RWPE1 (cell line): ENCODE results near the gene TOP1.

Source experiments
- CTCF ChIA-PET: fragments of 350-600 bp; sonication (Branson Sonifier 250); formaldehyde crosslinking; extraction: SDS; loops from one replicate; lab custom pipeline; 2021; lab: Yijun Ruan, JAX
- POLR2A ChIA-PET: fragments of 400-600 bp; formaldehyde crosslinking; extraction: SDS; loops from one replicate; lab custom pipeline; 2020; ENCODE audit warnings: antibody characterized with exemption; ENCODE audit not compliant: low non-redundant PET; lab: Yijun Ruan, JAX
- DNase-seq: peaks from one replicate; pipeline ENCODE4 v3.0.0; 2012; ENCODE audit warnings: low spot score
- H3K27ac ChIP-seq: fragments of 450-650 bp; 2 replicates; pipeline ENCODE4 v1.5.1; 2017
- CTCF ChIP-seq: fragments of 450-650 bp; conservative IDR thresholded peaks from 2 replicates; pipeline ENCODE4 v1.5.1; 2017; ENCODE audit warnings: low read depth, mild to moderate bottlenecking

The TOP1 gene

DNA sequence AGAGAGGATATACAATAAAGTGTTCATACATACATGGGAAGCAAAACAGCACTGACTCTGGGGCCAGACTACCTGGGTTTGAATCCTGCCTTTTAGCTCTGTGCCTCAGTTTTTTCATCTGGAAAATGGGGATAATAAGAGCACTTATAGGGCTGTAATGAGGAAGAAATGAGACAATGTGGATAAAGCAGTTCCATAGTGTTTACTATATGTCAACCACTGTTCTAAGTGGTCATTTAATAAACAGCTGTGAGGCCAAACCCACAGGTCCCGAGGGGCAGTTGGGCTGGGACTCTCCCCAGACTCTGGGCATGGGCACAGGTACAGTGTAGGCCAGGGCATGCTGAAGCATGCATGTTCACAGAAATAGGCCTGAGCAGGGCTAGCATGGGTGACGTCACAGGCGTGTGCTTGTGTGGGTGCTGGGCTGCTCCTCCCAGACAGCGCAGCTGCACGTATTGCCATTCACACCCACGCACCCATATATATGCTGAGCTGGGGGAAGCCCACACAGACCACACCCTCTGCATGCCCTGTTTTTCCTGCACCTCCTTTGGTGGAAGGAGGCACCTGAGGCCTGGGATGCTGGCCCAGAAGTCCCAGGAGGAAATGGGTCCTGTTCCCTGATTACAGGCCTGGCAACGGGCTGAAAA is 105.2 kb downstream of the TOP1 start:
- ChIA-PET CTCF (interaction anchor here (0.8 to 3.7 kb wide), 8 partner anchors 9 to 283 kb away, joined by 3 to 21 read pairs (median 6); partner anchors contain the start of gene LPIN3), POLR2A (no interaction called here)
- H3K27ac ChIP-seq = peak overlapping the region; percentile 82
- TF ChIP-seq CTCF = no peak
- peak; percentile 97 for DNase-seq

GRCh38 chr20:41134362-41135186 is 106.0 kb downstream of the TOP1 start:
- no peak for TF ChIP-seq CTCF
- ChIA-PET POLR2A (no interaction called here), CTCF (interaction anchor here (0.6 to 3.7 kb wide), 17 partner anchors 8 to 282 kb away, joined by 3 to 21 read pairs (median 4); partner anchors contain the start of gene LPIN3)
- no peak for DNase-seq
- peak overlapping the region; percentile 82 for H3K27ac ChIP-seq

DNA sequence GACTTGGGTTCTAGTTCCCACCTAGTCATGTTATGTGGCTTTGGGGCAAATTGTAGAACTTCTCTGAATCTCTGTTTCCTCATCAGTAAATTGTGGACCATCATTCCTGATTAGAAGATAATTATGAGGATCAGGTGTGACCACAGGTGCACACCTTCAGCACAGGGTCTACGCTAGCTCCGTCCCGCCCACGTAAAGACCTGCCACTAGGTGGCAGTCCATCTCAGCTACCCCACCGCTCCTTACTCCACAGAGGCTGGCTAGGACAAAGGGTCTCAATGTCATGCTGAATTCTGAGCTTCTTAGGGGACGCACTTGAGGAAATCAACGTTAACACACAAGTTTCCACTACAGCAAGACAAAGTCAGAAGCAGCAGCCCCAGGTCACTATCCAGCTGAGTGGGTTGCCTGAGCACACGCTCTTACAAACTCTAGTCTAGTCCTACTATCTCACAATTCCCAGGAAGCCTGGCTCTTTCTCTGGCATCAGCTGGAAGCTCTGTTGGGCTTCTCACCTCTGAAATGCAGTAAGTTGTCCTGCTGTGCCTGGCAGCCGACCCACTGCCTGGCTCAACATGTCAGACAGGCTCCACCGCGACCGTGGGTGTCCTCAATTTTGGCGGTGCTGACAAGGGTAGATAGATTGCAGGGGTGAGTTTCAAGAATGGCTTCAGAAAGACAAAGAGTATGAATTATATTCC is 106.7 kb downstream of the TOP1 start:
- DNase-seq = peak; percentile 67
- H3K27ac ChIP-seq = peak overlapping the region; percentile 82
- POLR2A ChIA-PET = no interaction called here
- TF ChIP-seq CTCF = peak; percentile 78; the same call in 1 of the 2 replicates
- CTCF ChIA-PET = interaction anchor here (0.6 to 3.7 kb wide), 14 partner anchors 9 to 173 kb away, joined by 3 to 21 read pairs (median 4); no protein-coding TSS in a partner anchor

- peak; percentile 35 for DNase-seq
- peak overlapping the region; percentile 91 for H3K27ac ChIP-seq
- no peak for TF ChIP-seq CTCF
- ChIA-PET CTCF (interaction anchor here (0.5 to 3.7 kb wide), 10 partner anchors 10 to 204 kb away, joined by 3 to 21 read pairs (median 4); partner anchors contain the start of gene LPIN3), POLR2A (no interaction called here)
Measured at GRCh38 chr20:41135888-41136679, 107.5 kb downstream of the TOP1 start.

DNA sequence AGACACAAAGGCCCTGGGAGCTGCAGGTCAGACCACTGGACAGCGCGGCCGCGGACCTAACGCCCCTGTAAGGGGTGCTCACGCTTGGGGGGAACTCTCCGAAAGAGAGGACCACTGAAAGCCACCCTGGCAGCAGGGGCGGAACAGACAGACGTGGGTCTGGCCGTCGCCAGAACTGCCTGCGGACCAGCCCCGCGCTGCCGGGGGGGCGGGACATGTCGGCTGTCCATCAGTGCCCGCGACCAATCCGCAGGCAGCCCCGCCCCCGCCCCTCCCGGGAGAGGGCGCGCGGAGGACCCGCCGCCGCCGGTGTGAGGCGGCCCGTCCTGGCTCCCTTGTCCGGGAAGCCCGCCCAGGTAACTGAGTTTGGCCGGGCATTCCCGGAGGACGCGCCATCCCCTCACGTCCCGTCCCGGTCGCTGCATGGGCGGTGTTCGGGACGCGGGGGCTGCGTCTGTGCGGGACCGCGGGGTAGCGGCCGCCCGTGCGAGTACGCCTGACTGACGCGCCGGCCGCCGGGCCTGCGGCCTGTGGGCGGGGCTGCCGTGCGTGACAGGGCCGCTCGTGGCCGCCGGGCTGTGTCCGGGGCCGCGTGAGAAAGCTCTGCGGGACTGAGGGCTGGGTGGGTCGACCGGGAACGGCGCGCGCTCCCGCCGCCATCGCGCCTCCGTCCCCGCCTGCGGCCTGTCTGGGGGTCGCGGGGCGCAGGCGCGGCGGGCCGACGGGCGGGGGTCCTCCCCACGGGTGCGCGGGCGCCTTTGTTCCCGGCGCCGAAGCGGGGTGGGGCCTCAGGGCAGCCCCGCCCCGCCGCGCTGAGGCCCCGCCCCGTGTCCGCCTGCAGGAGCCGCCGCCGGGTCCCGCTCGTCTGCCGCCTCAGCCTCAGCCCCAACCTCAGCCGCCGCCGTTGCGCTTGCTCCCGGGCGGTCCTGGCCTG is 108.3 kb downstream of the TOP1 start, which contains the start of gene PLCG1:
TSS of gene PLCG1 (plus strand) at position 864 of the 934 bp plus-strand sequence. CDS start 99 bp downstream, outside the sequence.
- TF ChIP-seq CTCF = no peak
- DNase-seq = peak; percentile 99
- CTCF ChIA-PET = interaction anchor here (0.5 to 3.7 kb wide), 6 partner anchors 12 to 203 kb away, joined by 3 to 21 read pairs (median 3); partner anchors contain the start of gene LPIN3
- POLR2A ChIA-PET = interaction anchor here (0.6 kb wide), 1 partner anchor 51 kb away, joined by 9 read pairs; no protein-coding TSS in a partner anchor
- peak within 1 kb of the TSS; percentile 91 for H3K27ac ChIP-seq
